NCI-H1048 (cell line): Measurements from ENCODE around the gene GCC2.
A peak's percentile ranks its signal among the peaks of the same experiment; 100 is the strongest.
"Not testable (repeated sequence)": the region's sequence is repeated elsewhere in the genome, so short reads cannot be mapped to it uniquely, and the experiment has no call there.

Source experiments
- DNase-seq: peaks from one replicate; lab custom pipeline; 2025; lab: John Stamatoyannopoulos, UW

GCC2 gene

GRCh38 chr2:108448678-108449409 lies at the start of gene GCC2:
Gene GCC2 (plus strand): TSS chr2:108449206. CDS start chr2:108449275, 69 bp downstream.
- DNase-seq, result peak; percentile 78

GRCh38 chr2:108399479-108399878 lies 49.5 kb upstream of the GCC2 start:
- no peak for DNase-seq

GRCh38 chr2:108401800-108402199 lies 47.2 kb upstream of the GCC2 start:
- no peak for DNase-seq

GRCh38 chr2:108403494-108403893 lies 45.5 kb upstream of the GCC2 start:
- DNase-seq, result no peak

GRCh38 chr2:108404784-108405397 lies 44.1 kb upstream of the GCC2 start:
- no peak for DNase-seq

- DNase-seq, result no peak
Measured at GRCh38 chr2:108407864-108408729, 40.9 kb upstream of the GCC2 start.

GRCh38 chr2:108409768-108410167 lies 39.2 kb upstream of the GCC2 start:
- DNase-seq, result no peak

GRCh38 chr2:108412995-108413710 lies 35.9 kb upstream of the GCC2 start:
- DNase-seq, result no peak

- no peak for DNase-seq
Measured at GRCh38 chr2:108413711-108414095, 35.3 kb upstream of the GCC2 start.

GRCh38 chr2:108414256-108414876 lies 34.6 kb upstream of the GCC2 start:
- no peak for DNase-seq

GRCh38 chr2:108414945-108415344 lies 34.1 kb upstream of the GCC2 start:
- DNase-seq, result no peak

GRCh38 chr2:108417254-108417653 lies 31.8 kb upstream of the GCC2 start:
- no peak for DNase-seq

GRCh38 chr2:108418416-108418815 lies 30.6 kb upstream of the GCC2 start:
- no peak for DNase-seq

GRCh38 chr2:108423067-108423466 lies 25.9 kb upstream of the GCC2 start:
- no peak for DNase-seq

- no peak for DNase-seq
Measured at GRCh38 chr2:108423502-108424251, 25.3 kb upstream of the GCC2 start.

GRCh38 chr2:108428286-108429009 lies 20.6 kb upstream of the GCC2 start:
- DNase-seq, result no peak

- not testable (repeated sequence) for DNase-seq
Measured at GRCh38 chr2:108435578-108435977, 13.4 kb upstream of the GCC2 start.

GRCh38 chr2:108436976-108437375 lies 12.0 kb upstream of the GCC2 start:
- no peak for DNase-seq

- no peak for DNase-seq
Measured at GRCh38 chr2:108441712-108442111, 7.3 kb upstream of the GCC2 start.
